HEK293 (cell line): Measurements from ENCODE around the gene GRID2.
"Not testable (repeated sequence)": the region's sequence is repeated elsewhere in the genome, so short reads cannot be mapped to it uniquely, and the experiment has no call there.

ENCODE experiments used
- CTCF ChIA-PET: fragments of 350-600 bp; formaldehyde crosslinking; extraction: SDS; loops from one replicate; lab custom pipeline; 2021; ENCODE audit warnings: antibody characterized with exemption; lab: Yijun Ruan, JAX
- POLR2A ChIA-PET: fragments of 300-600 bp; formaldehyde crosslinking; extraction: SDS; loops from one replicate; lab custom pipeline; 2020; ENCODE audit warnings: antibody characterized with exemption, inconsistent platforms; lab: Yijun Ruan, JAX
- H3K27ac ChIP-seq: fragments of 200-500 bp; sonication (Bioruptor generic); 2 replicates; pipeline ENCODE4 v1.5.1; 2014; ENCODE audit warnings: low read depth, low read length, control low read depth, inconsistent platforms; ENCODE audit errors: extremely low read depth
- H3K36me3 ChIP-seq, 2 experiments: fragments of 200-500 bp in 1 of 2; sonication (Bioruptor generic) in 1 of 2; 1 replicate in 1 of 2; 2 replicates in 1 of 2; pipeline ENCODE4 v1.5.1; 2014 to 2017; ENCODE audit warnings: inconsistent platforms in 2 of 2, low read length in 2 of 2; ENCODE audit not compliant: control insufficient read depth in 2 of 2, insufficient read depth in 1 of 2
- H3K4me1 ChIP-seq: fragments of 200-500 bp; sonication (Bioruptor generic); 2 replicates; pipeline ENCODE4 v1.5.1; 2014; ENCODE audit warnings: mild to moderate bottlenecking, low read length, inconsistent platforms; ENCODE audit not compliant: control insufficient read depth, insufficient read depth
- H3K4me3 ChIP-seq: 2 replicates; pipeline ENCODE4 v1.5.1; 2011; ENCODE audit warnings: low read depth, mild to moderate bottlenecking, control low read depth, low read length, moderate library complexity
- H3K9me3 ChIP-seq: fragments of 200-500 bp; sonication (Bioruptor generic); 2 replicates; pipeline ENCODE4 v1.5.1; 2014; ENCODE audit warnings: low read depth, low read length, inconsistent platforms; ENCODE audit not compliant: control insufficient read depth, insufficient read depth
- GLIS1 ChIP-seq: fragments of 450-650 bp; formaldehyde crosslinking; IDR thresholded peaks from 2 replicates; pipeline ENCODE4 v1.5.1; 2016; ENCODE audit warnings: missing biosample characterization, missing genetic modification characterization
- HOXA7 ChIP-seq: sonication (generic); formaldehyde crosslinking; IDR thresholded peaks from 2 replicates; pipeline ENCODE4 v1.8.1; 2022; ENCODE audit warnings: missing genetic modification reagents, borderline replicate concordance
- HOXD13 ChIP-seq: sonication (generic); formaldehyde crosslinking; IDR thresholded peaks from 2 replicates; pipeline ENCODE4 v1.8.0; 2022; ENCODE audit warnings: missing genetic modification reagents, borderline replicate concordance
- KLF1 ChIP-seq: fragments of 450-650 bp; formaldehyde crosslinking; IDR thresholded peaks from 2 replicates; pipeline ENCODE4 v1.5.1; 2016; ENCODE audit warnings: missing biosample characterization, missing genetic modification characterization
- SALL2 ChIP-seq: fragments of 450-650 bp; formaldehyde crosslinking; IDR thresholded peaks from 2 replicates; pipeline ENCODE4 v1.5.0; 2017; ENCODE audit warnings: missing biosample characterization, mild to moderate bottlenecking, missing genetic modification characterization, borderline replicate concordance
- SP7 ChIP-seq: fragments of 450-650 bp; formaldehyde crosslinking; IDR thresholded peaks from 2 replicates; pipeline ENCODE4 v1.5.1; 2016; ENCODE audit warnings: missing biosample characterization, missing genetic modification characterization
- WT1 ChIP-seq: fragments of 450-650 bp; formaldehyde crosslinking; IDR thresholded peaks from 2 replicates; pipeline ENCODE4 v1.5.1; 2016; ENCODE audit warnings: missing biosample characterization, missing genetic modification characterization
- ZBTB44 ChIP-seq: fragments of 450-650 bp; IDR thresholded peaks from 2 replicates; pipeline ENCODE4 v1.5.1; 2018; ENCODE audit warnings: missing biosample characterization, mild to moderate bottlenecking, missing genetic modification characterization
- ZFP41 ChIP-seq: fragments of 450-650 bp; formaldehyde crosslinking; IDR thresholded peaks from 2 replicates; pipeline ENCODE4 v1.5.1; 2016; ENCODE audit warnings: missing biosample characterization, missing genetic modification characterization, borderline replicate concordance
- ZNF10 ChIP-seq: fragments of 450-650 bp; formaldehyde crosslinking; IDR thresholded peaks from 2 replicates; pipeline ENCODE4 v1.5.1; 2017; ENCODE audit warnings: missing biosample characterization, missing genetic modification characterization
- ZNF157 ChIP-seq: fragments of 450-650 bp; formaldehyde crosslinking; IDR thresholded peaks from 2 replicates; pipeline ENCODE4 v1.5.1; 2016; ENCODE audit warnings: missing biosample characterization, missing genetic modification characterization
- ZNF175 ChIP-seq: fragments of 450-650 bp; formaldehyde crosslinking; IDR thresholded peaks from 2 replicates; pipeline ENCODE4 v1.5.1; 2016; ENCODE audit warnings: missing biosample characterization, missing genetic modification characterization
- ZNF18 ChIP-seq: fragments of 450-650 bp; formaldehyde crosslinking; IDR thresholded peaks from 2 replicates; pipeline ENCODE4 v1.5.1; 2016; ENCODE audit warnings: missing biosample characterization, missing genetic modification characterization
- ZNF184 ChIP-seq: fragments of 450-650 bp; IDR thresholded peaks from 2 replicates; pipeline ENCODE4 v1.5.1; 2018; ENCODE audit warnings: missing biosample characterization, mild to moderate bottlenecking, missing genetic modification characterization
- ZNF214 ChIP-seq: fragments of 450-650 bp; formaldehyde crosslinking; IDR thresholded peaks from 2 replicates; pipeline ENCODE4 v1.5.1; 2017; ENCODE audit warnings: missing biosample characterization, mild to moderate bottlenecking, missing genetic modification characterization, borderline replicate concordance
- ZNF292 ChIP-seq: fragments of 450-650 bp; formaldehyde crosslinking; IDR thresholded peaks from 2 replicates; pipeline ENCODE4 v1.5.1; 2016; ENCODE audit warnings: low read depth, missing biosample characterization, missing genetic modification characterization, borderline replicate concordance
- ZNF366 ChIP-seq: fragments of 450-650 bp; formaldehyde crosslinking; conservative IDR thresholded peaks from 2 replicates; pipeline ENCODE4 v1.5.1; 2016; ENCODE audit warnings: missing biosample characterization, missing genetic modification characterization
- ZNF426 ChIP-seq: fragments of 450-650 bp; formaldehyde crosslinking; IDR thresholded peaks from 2 replicates; pipeline ENCODE4 v1.5.1; 2017; ENCODE audit warnings: missing biosample characterization, missing genetic modification characterization, mild to moderate bottlenecking, inconsistent platforms, moderate library complexity
- ZNF529 ChIP-seq: fragments of 450-650 bp; formaldehyde crosslinking; IDR thresholded peaks from 2 replicates; pipeline ENCODE4 v1.5.1; 2017; ENCODE audit warnings: missing genetic modification characterization, missing biosample characterization; ENCODE audit not compliant: insufficient replicate concordance
- ZNF530 ChIP-seq: fragments of 450-650 bp; formaldehyde crosslinking; IDR thresholded peaks from 2 replicates; pipeline ENCODE4 v1.5.1; 2016; ENCODE audit warnings: low read depth, missing biosample characterization, missing genetic modification characterization
- ZNF629 ChIP-seq: fragments of 450-650 bp; formaldehyde crosslinking; IDR thresholded peaks from 2 replicates; pipeline ENCODE4 v1.5.1; 2017; ENCODE audit warnings: missing biosample characterization, missing genetic modification characterization
- ZNF677 ChIP-seq: fragments of 450-650 bp; IDR thresholded peaks from 2 replicates; pipeline ENCODE4 v1.5.0; 2018; ENCODE audit warnings: missing biosample characterization, mild to moderate bottlenecking, missing genetic modification characterization, moderate library complexity
- ZNF776 ChIP-seq: fragments of 450-650 bp; formaldehyde crosslinking; IDR thresholded peaks from 2 replicates; pipeline ENCODE4 v1.5.0; 2017; ENCODE audit warnings: missing biosample characterization, missing genetic modification characterization, borderline replicate concordance
- ZNF830 ChIP-seq: fragments of 450-650 bp; IDR thresholded peaks from 2 replicates; pipeline ENCODE4 v1.5.0; 2018; ENCODE audit warnings: missing biosample characterization, missing genetic modification characterization, low read depth, mild to moderate bottlenecking, moderate library complexity
- ZSCAN16 ChIP-seq: fragments of 450-650 bp; formaldehyde crosslinking; IDR thresholded peaks from 2 replicates; pipeline ENCODE4 v1.5.1; 2016; ENCODE audit warnings: missing biosample characterization, missing genetic modification characterization
- TF ChIP-seq, protein P1 (sequence below): sonication (generic); formaldehyde crosslinking; IDR thresholded peaks from 2 replicates; pipeline ENCODE4 v1.8.1; 2022; ENCODE audit warnings: mild to moderate bottlenecking, moderate library complexity, missing genetic modification reagents
- TF ChIP-seq, protein P2 (sequence below): fragments of 450-650 bp; formaldehyde crosslinking; IDR thresholded peaks from 2 replicates; pipeline ENCODE4 v1.5.1; 2017; ENCODE audit warnings: missing biosample characterization, missing genetic modification characterization

GRID2 gene

GRCh38 chr4:93355411-93355810 is 1051.6 kb downstream of the GRID2 start (continued):
- TF ChIP-seq, protein P1, sequence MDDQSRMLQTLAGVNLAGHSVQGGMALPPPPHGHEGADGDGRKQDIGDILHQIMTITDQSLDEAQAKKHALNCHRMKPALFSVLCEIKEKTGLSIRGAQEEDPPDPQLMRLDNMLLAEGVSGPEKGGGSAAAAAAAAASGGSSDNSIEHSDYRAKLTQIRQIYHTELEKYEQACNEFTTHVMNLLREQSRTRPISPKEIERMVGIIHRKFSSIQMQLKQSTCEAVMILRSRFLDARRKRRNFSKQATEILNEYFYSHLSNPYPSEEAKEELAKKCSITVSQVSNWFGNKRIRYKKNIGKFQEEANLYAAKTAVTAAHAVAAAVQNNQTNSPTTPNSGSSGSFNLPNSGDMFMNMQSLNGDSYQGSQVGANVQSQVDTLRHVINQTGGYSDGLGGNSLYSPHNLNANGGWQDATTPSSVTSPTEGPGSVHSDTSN (CRISPR knock-in tag) = no peak
- TF ChIP-seq ZNF830 (tag by site-specific recombination) (no peak), ZNF175 (tag by site-specific recombination) (no peak), ZNF10 (tag by site-specific recombination) (no peak), ZNF530 (tag by site-specific recombination) (no peak), ZSCAN16 (tag by site-specific recombination) (no peak), ZNF366 (tag by site-specific recombination) (no peak), ZNF426 (tag by site-specific recombination) (no peak), WT1 (tag by site-specific recombination) (no peak), ZNF184 (tag by site-specific recombination) (no peak), ZNF292 (no peak)

GRCh38 chr4:93359586-93359985 is 1055.8 kb downstream of the GRID2 start:
- no peaks in the 10 kb centered on the region for H3K36me3 ChIP-seq
- no peaks in the 10 kb centered on the region for H3K4me1 ChIP-seq
- H3K27ac ChIP-seq = no peak overlapping the region
- CTCF ChIA-PET = no interaction called here
- H3K9me3 ChIP-seq = no peaks in the 10 kb centered on the region
- POLR2A ChIA-PET = no interaction called here
- TF ChIP-seq HOXD13 (CRISPR knock-in tag) = no peak
- TF ChIP-seq ZNF677 = no peak
- TF ChIP-seq GLIS1 = no peak
- TF ChIP-seq ZNF18 (tag by site-specific recombination) = no peak
- TF ChIP-seq HOXA7 (CRISPR knock-in tag) = no peak
- TF ChIP-seq ZNF629 (tag by site-specific recombination) = no peak
- TF ChIP-seq ZNF157 (tag by site-specific recombination) = no peak
- TF ChIP-seq SALL2 = no peak
- TF ChIP-seq ZNF214 (tag by site-specific recombination) = no peak
- H3K4me3 ChIP-seq = no peak overlapping the region

- H3K4me1 ChIP-seq, POLR2A ChIA-PET, H3K27ac ChIP-seq, CTCF ChIA-PET, H3K4me3 ChIP-seq, H3K36me3 ChIP-seq, H3K9me3 ChIP-seq: not testable (repeated sequence)
Measured at GRCh38 chr4:93366169-93366755, 1062.5 kb downstream of the GRID2 start.

GRCh38 chr4:93368968-93369367 is 1065.2 kb downstream of the GRID2 start:
- ChIA-PET CTCF (no interaction called here), POLR2A (no interaction called here)
- no peaks in the 10 kb centered on the region for H3K36me3 ChIP-seq
- no peaks in the 10 kb centered on the region for H3K4me1 ChIP-seq
- no peak overlapping the region for H3K4me3 ChIP-seq
- H3K27ac ChIP-seq = no peak overlapping the region
- H3K9me3 ChIP-seq = no peaks in the 10 kb centered on the region
- TF ChIP-seq ZBTB44 (tag by site-specific recombination) (no peak), ZNF776 (tag by site-specific recombination) (no peak), SP7 (tag by site-specific recombination) (no peak), ZFP41 (tag by site-specific recombination) (no peak), ZNF529 (no peak), ZNF366 (tag by site-specific recombination) (no peak), KLF1 (no peak)
- TF ChIP-seq, protein P2, sequence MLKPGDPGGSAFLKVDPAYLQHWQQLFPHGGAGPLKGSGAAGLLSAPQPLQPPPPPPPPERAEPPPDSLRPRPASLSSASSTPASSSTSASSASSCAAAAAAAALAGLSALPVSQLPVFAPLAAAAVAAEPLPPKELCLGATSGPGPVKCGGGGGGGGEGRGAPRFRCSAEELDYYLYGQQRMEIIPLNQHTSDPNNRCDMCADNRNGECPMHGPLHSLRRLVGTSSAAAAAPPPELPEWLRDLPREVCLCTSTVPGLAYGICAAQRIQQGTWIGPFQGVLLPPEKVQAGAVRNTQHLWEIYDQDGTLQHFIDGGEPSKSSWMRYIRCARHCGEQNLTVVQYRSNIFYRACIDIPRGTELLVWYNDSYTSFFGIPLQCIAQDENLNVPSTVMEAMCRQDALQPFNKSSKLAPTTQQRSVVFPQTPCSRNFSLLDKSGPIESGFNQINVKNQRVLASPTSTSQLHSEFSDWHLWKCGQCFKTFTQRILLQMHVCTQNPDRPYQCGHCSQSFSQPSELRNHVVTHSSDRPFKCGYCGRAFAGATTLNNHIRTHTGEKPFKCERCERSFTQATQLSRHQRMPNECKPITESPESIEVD (tag by site-specific recombination) = no peak
